ENCODE measurements around the gene SRD5A3.

SRD5A3 gene

GRCh38 chr4:55366621-55367020, 20.6 kb downstream of the SRD5A3 start:
- Histone ChIP-seq H3K27me3 (ENCODE audit: control insufficient read depth, low read length) (no peaks in the 10 kb centered on the region), H3K36me3 (ENCODE audit: control insufficient read depth, low read length) (no peaks in the 10 kb centered on the region), H4K20me1 (ENCODE audit: control insufficient read depth, insufficient read depth, low read depth, low read length) (no peaks in the 10 kb centered on the region), H3K79me2 (ENCODE audit: control insufficient read depth, low read length) (no peaks in the 10 kb centered on the region), H3K27ac (ENCODE audit: low read depth, low read length) (no peak overlapping the region), H3K4me1 (ENCODE audit: control insufficient read depth, low read length) (no peaks in the 10 kb centered on the region), H3K9me2 (replicated peaks; ENCODE audit: control insufficient read depth, low read length) (no peaks in the 10 kb centered on the region), H3K4me3 (ENCODE audit: low read length) (no peak overlapping the region), H3F3A (ENCODE audit: control insufficient read depth, insufficient read depth) (no peaks in the 10 kb centered on the region), H3K4me2 (ENCODE audit: low read length) (no peak overlapping the region), H3K9me3 (ENCODE audit: control insufficient read depth, insufficient read depth, low read length) (no peaks in the 10 kb centered on the region)
- TF ChIP-seq CTCF (IDR thresholded peaks at IDR 0.05; ENCODE audit: low read depth, low read length, poor library complexity, severe bottlenecking) (no peak), EZH2phosphoT487 (IDR thresholded peaks at IDR 0.05; ENCODE audit: borderline replicate concordance, low read length) (no peak)

- Histone ChIP-seq H3K36me3 (ENCODE audit: control insufficient read depth, low read length) (no peaks in the 10 kb centered on the region), H3F3A (ENCODE audit: control insufficient read depth, insufficient read depth) (no peaks in the 10 kb centered on the region), H3K9me2 (replicated peaks; ENCODE audit: control insufficient read depth, low read length) (no peaks in the 10 kb centered on the region), H4K20me1 (ENCODE audit: control insufficient read depth, insufficient read depth, low read depth, low read length) (no peaks in the 10 kb centered on the region), H3K9me3 (ENCODE audit: control insufficient read depth, insufficient read depth, low read length) (no peaks in the 10 kb centered on the region), H3K4me1 (ENCODE audit: control insufficient read depth, low read length) (no peaks in the 10 kb centered on the region), H3K79me2 (ENCODE audit: control insufficient read depth, low read length) (no peaks in the 10 kb centered on the region), H3K4me2 (ENCODE audit: low read length) (no peak overlapping the region), H3K27me3 (ENCODE audit: control insufficient read depth, low read length) (no peaks in the 10 kb centered on the region), H3K27ac (ENCODE audit: low read depth, low read length) (no peak overlapping the region), H3K4me3 (ENCODE audit: low read length) (no peak overlapping the region)
- TF ChIP-seq EZH2phosphoT487 (IDR thresholded peaks at IDR 0.05; ENCODE audit: borderline replicate concordance, low read length), result no peak
- TF ChIP-seq CTCF (IDR thresholded peaks at IDR 0.05; ENCODE audit: low read depth, low read length, poor library complexity, severe bottlenecking), result no peak
These were observed 21.2 kb downstream of the SRD5A3 start for GRCh38 chr4:55367084-55367722.

GRCh38 chr4:55369968-55370367, 23.9 kb downstream of the SRD5A3 start:
- H3K27me3 ChIP-seq (ENCODE audit: control insufficient read depth, low read length), result no peaks in the 10 kb centered on the region
- no peak overlapping the region for H3K4me3 ChIP-seq (ENCODE audit: low read length)
- H3K79me2 ChIP-seq (ENCODE audit: control insufficient read depth, low read length), result no peaks in the 10 kb centered on the region
- no peaks in the 10 kb centered on the region for H3K9me2 ChIP-seq (replicated peaks; ENCODE audit: control insufficient read depth, low read length)
- H3F3A ChIP-seq (ENCODE audit: control insufficient read depth, insufficient read depth), result no peaks in the 10 kb centered on the region
- H3K4me1 ChIP-seq (ENCODE audit: control insufficient read depth, low read length), result no peaks in the 10 kb centered on the region
- H3K9me3 ChIP-seq (ENCODE audit: control insufficient read depth, insufficient read depth, low read length), result no peaks in the 10 kb centered on the region
- no peaks in the 10 kb centered on the region for H4K20me1 ChIP-seq (ENCODE audit: control insufficient read depth, insufficient read depth, low read depth, low read length)
- TF ChIP-seq EZH2phosphoT487 (IDR thresholded peaks at IDR 0.05; ENCODE audit: borderline replicate concordance, low read length) (no peak), CTCF (IDR thresholded peaks at IDR 0.05; ENCODE audit: low read depth, low read length, poor library complexity, severe bottlenecking) (no peak)
- H3K4me2 ChIP-seq (ENCODE audit: low read length), result no peak overlapping the region
- H3K36me3 ChIP-seq (ENCODE audit: control insufficient read depth, low read length), result no peaks in the 10 kb centered on the region
- no peak overlapping the region for H3K27ac ChIP-seq (ENCODE audit: low read depth, low read length)

Measured in DOHH2 (cell line).